ENCODE measurements around the gene PCBP1.
"Not testable (repeated sequence)": the region's sequence is repeated elsewhere in the genome, so short reads cannot be mapped to it uniquely, and the experiment has no call there.

The PCBP1 gene

GRCh38 chr2:70091364-70091763 lies 4.1 kb downstream of the PCBP1 start:
- peaks cover 6% of the 10 kb centered on the region for H3K27me3 ChIP-seq (ENCODE audit: insufficient read depth, low read length, poor library complexity, severe bottlenecking)
- no peak overlapping the region for H3K9ac ChIP-seq (ENCODE audit: low read depth, low read length, poor library complexity, severe bottlenecking)
- H3K79me2 ChIP-seq (ENCODE audit: insufficient read depth, low read length): peaks cover 41% of the 10 kb centered on the region
- H3K4me2 ChIP-seq (ENCODE audit: low read depth, low read length, poor library complexity, severe bottlenecking): peak overlapping the region; percentile 48
- H3K4me1 ChIP-seq (ENCODE audit: insufficient read depth, low read length, poor library complexity, severe bottlenecking): peaks cover 26% of the 10 kb centered on the region
- H3K9me2 ChIP-seq (replicated peaks; ENCODE audit: low read depth, low read length): no peaks in the 10 kb centered on the region
- H3F3A ChIP-seq (ENCODE audit: low read depth): peaks cover 12% of the 10 kb centered on the region
- H3K9me3 ChIP-seq (ENCODE audit: insufficient read depth, low read depth, low read length): no peaks in the 10 kb centered on the region
- peaks cover 31% of the 10 kb centered on the region for H4K20me1 ChIP-seq (ENCODE audit: insufficient read depth, low read length, poor library complexity, severe bottlenecking)
- H2AFZ ChIP-seq (ENCODE audit: low read length): no peak overlapping the region
- no peak for TF ChIP-seq EZH2phosphoT487 (IDR thresholded peaks at IDR 0.05; ENCODE audit: borderline replicate concordance)
- no peak for TF ChIP-seq CTCF (conservative IDR thresholded peaks at IDR 0.05; ENCODE audit: low read length)
- H3K4me3 ChIP-seq (ENCODE audit: low read length, poor library complexity, severe bottlenecking): no peak overlapping the region
- peaks cover 8% of the 10 kb centered on the region; the same call in 1 of the 2 replicates for H3K36me3 ChIP-seq (ENCODE audit: insufficient read depth, low read length)

GRCh38 chr2:70091816-70092215 lies 4.5 kb downstream of the PCBP1 start:
- Histone ChIP-seq H3K9ac (ENCODE audit: low read depth, low read length, poor library complexity, severe bottlenecking) (no peak overlapping the region), H3K4me3 (ENCODE audit: low read length, poor library complexity, severe bottlenecking) (no peak overlapping the region), H3K9me3 (ENCODE audit: insufficient read depth, low read depth, low read length) (no peaks in the 10 kb centered on the region), H3K27me3 (ENCODE audit: insufficient read depth, low read length, poor library complexity, severe bottlenecking) (peaks cover 6% of the 10 kb centered on the region), H3K9me2 (replicated peaks; ENCODE audit: low read depth, low read length) (no peaks in the 10 kb centered on the region), H2AFZ (ENCODE audit: low read length) (no peak overlapping the region), H3K79me2 (ENCODE audit: insufficient read depth, low read length) (peaks cover 41% of the 10 kb centered on the region), H3K36me3 (ENCODE audit: insufficient read depth, low read length) (peaks cover 8% of the 10 kb centered on the region; the same call in 1 of the 2 replicates), H3F3A (ENCODE audit: low read depth) (peaks cover 12% of the 10 kb centered on the region), H3K4me2 (ENCODE audit: low read depth, low read length, poor library complexity, severe bottlenecking) (peak overlapping the region; percentile 48), H3K4me1 (ENCODE audit: insufficient read depth, low read length, poor library complexity, severe bottlenecking) (peaks cover 26% of the 10 kb centered on the region), H4K20me1 (ENCODE audit: insufficient read depth, low read length, poor library complexity, severe bottlenecking) (peaks cover 31% of the 10 kb centered on the region)
- TF ChIP-seq CTCF (conservative IDR thresholded peaks at IDR 0.05; ENCODE audit: low read length) (no peak), EZH2phosphoT487 (IDR thresholded peaks at IDR 0.05; ENCODE audit: borderline replicate concordance) (no peak)

- H3K27me3 ChIP-seq (ENCODE audit: insufficient read depth, low read length, poor library complexity, severe bottlenecking); H3K4me2 ChIP-seq (ENCODE audit: low read depth, low read length, poor library complexity, severe bottlenecking); H3K9ac ChIP-seq (ENCODE audit: low read depth, low read length, poor library complexity, severe bottlenecking); H3K4me3 ChIP-seq (ENCODE audit: low read length, poor library complexity, severe bottlenecking); H3F3A ChIP-seq (ENCODE audit: low read depth); H2AFZ ChIP-seq (ENCODE audit: low read length); H3K9me3 ChIP-seq (ENCODE audit: insufficient read depth, low read depth, low read length); H3K9me2 ChIP-seq (replicated peaks; ENCODE audit: low read depth, low read length); H3K36me3 ChIP-seq (ENCODE audit: insufficient read depth, low read length): not testable (repeated sequence)
- peaks cover 26% of the 10 kb centered on the region for H3K4me1 ChIP-seq (ENCODE audit: insufficient read depth, low read length, poor library complexity, severe bottlenecking)
- H4K20me1 ChIP-seq (ENCODE audit: insufficient read depth, low read length, poor library complexity, severe bottlenecking): peaks cover 31% of the 10 kb centered on the region
- peaks cover 38% of the 10 kb centered on the region for H3K79me2 ChIP-seq (ENCODE audit: insufficient read depth, low read length)
Observed at GRCh38 chr2:70092576-70093243, 5.4 kb downstream of the PCBP1 start.
